ENCODE measurements around the gene GSTA2.
"Not testable (repeated sequence)": the region's sequence is repeated elsewhere in the genome, so short reads cannot be mapped to it uniquely, and the experiment has no call there.

GSTA2 gene

GRCh38 chr6:52706001-52706400 is 57.3 kb downstream of the GSTA2 start:
- H3K4me3 ChIP-seq (ENCODE audit: low read depth, low read length, poor library complexity, severe bottlenecking): no peak overlapping the region

GRCh38 chr6:52704781-52705502 is 58.3 kb downstream of the GSTA2 start:
- not testable (repeated sequence) for H3K36me3 ChIP-seq (ENCODE audit: insufficient read depth, low read length); H3K79me2 ChIP-seq (ENCODE audit: insufficient read depth, low read length); H3K4me1 ChIP-seq (ENCODE audit: insufficient read depth, low read length, severe bottlenecking); H3K27me3 ChIP-seq (ENCODE audit: insufficient read depth, low read length); H4K20me1 ChIP-seq (ENCODE audit: insufficient read depth, low read length); H3K27ac ChIP-seq (ENCODE audit: low read depth, low read length, poor library complexity, severe bottlenecking); H3K4me3 ChIP-seq (ENCODE audit: low read depth, low read length, poor library complexity, severe bottlenecking); H3K9me3 ChIP-seq (ENCODE audit: low read length); H3K4me2 ChIP-seq (ENCODE audit: low read length); H3K9me2 ChIP-seq (ENCODE audit: low read depth, low read length); H3F3A ChIP-seq (ENCODE audit: insufficient read depth, low read length); H2AFZ ChIP-seq (ENCODE audit: low read length); H3K9ac ChIP-seq (ENCODE audit: low read length)

More at GRCh38 chr6:52706001-52706400, 57.3 kb downstream of the GSTA2 start:
- Histone ChIP-seq H2AFZ (ENCODE audit: low read length) (no peak overlapping the region), H3F3A (ENCODE audit: insufficient read depth, low read length) (no peaks in the 10 kb centered on the region), H3K27me3 (ENCODE audit: insufficient read depth, low read length) (peaks cover 5% of the 10 kb centered on the region; the same call in 1 of the 2 replicates), H4K20me1 (ENCODE audit: insufficient read depth, low read length) (no peaks in the 10 kb centered on the region), H3K36me3 (ENCODE audit: insufficient read depth, low read length) (no peaks in the 10 kb centered on the region), H3K4me1 (ENCODE audit: insufficient read depth, low read length, severe bottlenecking) (no peaks in the 10 kb centered on the region), H3K9me3 (ENCODE audit: low read length) (0 out of 2 replicates have a peak, but pooled peaks cover 4% of the 10 kb centered on the region), H3K79me2 (ENCODE audit: insufficient read depth, low read length) (no peaks in the 10 kb centered on the region), H3K9ac (ENCODE audit: low read length) (no peak overlapping the region), H3K4me2 (ENCODE audit: low read length) (no peak overlapping the region), H3K27ac (ENCODE audit: low read depth, low read length, poor library complexity, severe bottlenecking) (no peak overlapping the region), H3K9me2 (ENCODE audit: low read depth, low read length) (no peaks in the 10 kb centered on the region)
- TF ChIP-seq EZH2 (IDR thresholded peaks at IDR 0.05; ENCODE audit: borderline replicate concordance, low read length): no peak
- TF ChIP-seq CTCF (IDR thresholded peaks at IDR 0.05; ENCODE audit: low read length): no peak

- no peak overlapping the region for H3K27ac ChIP-seq (ENCODE audit: low read depth, low read length, poor library complexity, severe bottlenecking)
- no peaks in the 10 kb centered on the region for H3K36me3 ChIP-seq (ENCODE audit: insufficient read depth, low read length)
- no peaks in the 10 kb centered on the region for H3K79me2 ChIP-seq (ENCODE audit: insufficient read depth, low read length)
- no peak overlapping the region for H3K4me3 ChIP-seq (ENCODE audit: low read depth, low read length, poor library complexity, severe bottlenecking)
- H3K4me2 ChIP-seq (ENCODE audit: low read length): no peak overlapping the region
- 0 out of 2 replicates have a peak, but pooled peaks cover 4% of the 10 kb centered on the region for H3K9me3 ChIP-seq (ENCODE audit: low read length)
- no peak overlapping the region for H3K9ac ChIP-seq (ENCODE audit: low read length)
- no peaks in the 10 kb centered on the region for H3F3A ChIP-seq (ENCODE audit: insufficient read depth, low read length)
- H3K27me3 ChIP-seq (ENCODE audit: insufficient read depth, low read length): peaks cover 5% of the 10 kb centered on the region; the same call in 1 of the 2 replicates
- no peaks in the 10 kb centered on the region for H3K9me2 ChIP-seq (ENCODE audit: low read depth, low read length)
- H4K20me1 ChIP-seq (ENCODE audit: insufficient read depth, low read length): no peaks in the 10 kb centered on the region
- H3K4me1 ChIP-seq (ENCODE audit: insufficient read depth, low read length, severe bottlenecking): no peaks in the 10 kb centered on the region
- TF ChIP-seq EZH2 (IDR thresholded peaks at IDR 0.05; ENCODE audit: borderline replicate concordance, low read length): no peak
- TF ChIP-seq CTCF (IDR thresholded peaks at IDR 0.05; ENCODE audit: low read length): no peak
- no peak overlapping the region for H2AFZ ChIP-seq (ENCODE audit: low read length)
Measured at GRCh38 chr6:52704060-52704459, 59.2 kb downstream of the GSTA2 start.
